ENCODE data around the gene COX4I2. TPM values are rescaled to one million over a fixed set of nuclear protein-coding genes. Genes with fewer than 3 reads are reported as not detected.

Gene COX4I2
- total and polyA plus RNA-seq, 2 of the 8 experiments (the other 6 are each of a cell fraction or from before 2014, with no cell fraction given): 0.26 TPM; not detected in 1

GRCh38 chr20:31671324-31671723 is 33.6 kb downstream of the COX4I2 start:
- DNase-seq (ENCODE audit: low read depth in 1 of 2, low spot score in 2 of 2): no peak
- no peak overlapping the region for H3K4me2 ChIP-seq (ENCODE audit: insufficient read depth in 1 of 2, low read depth in 2 of 2, low read length in 2 of 2)
- H3K79me2 ChIP-seq (ENCODE audit: control insufficient read depth in 1 of 2, insufficient read depth in 2 of 2, low read length in 2 of 2): peaks cover 0 to 2% of the 10 kb centered on the region in 2 experiments; a peak in 1 of 4 replicates
- H3K23ac ChIP-seq (ENCODE audit: insufficient read length): no peak overlapping the region
- H3K9me3 ChIP-seq (ENCODE audit: insufficient read depth in 2 of 2, low read depth in 1 of 2, low read length in 1 of 2): no peaks in the 10 kb centered on the region
- no peak overlapping the region for H4K5ac ChIP-seq (ENCODE audit: insufficient read length, low read depth, low read length)
- no peak overlapping the region for H3K4ac ChIP-seq (replicated peaks; ENCODE audit: insufficient read length, low read depth, low read length)
- no peaks in the 10 kb centered on the region for H3K79me1 ChIP-seq (ENCODE audit: low read depth, low read length)
- no peaks in the 10 kb centered on the region; a peak in 1 of 7 replicates for H3K4me1 ChIP-seq (replicated peaks in 1 of 4; ENCODE audit: control insufficient read depth in 3 of 4, insufficient read depth in 4 of 4, low read length in 3 of 4)
- no peak overlapping the region for H2BK120ac ChIP-seq (replicated peaks; ENCODE audit: low read depth, low read length)
- CTCF ChIA-PET (ENCODE audit: partially characterized antibody): interaction anchor here (9.3 kb wide), 1 partner anchor 10 kb away, joined by 52 read pairs; no protein-coding TSS in a partner anchor
- POLR2A ChIA-PET (ENCODE audit: partially characterized antibody): no interaction called here
- TF ChIP-seq EZH2 (IDR thresholded peaks at IDR 0.05; ENCODE audit: low read depth, low read length, severe bottlenecking) (no peak), SIN3A (conservative IDR thresholded peaks at IDR 0.05 in 1 of 2, IDR thresholded peaks at IDR 0.05 in 1 of 2; ENCODE audit: low read depth in 1 of 2, low read length in 2 of 2) (no peak), CHD1 (IDR thresholded peaks at IDR 0.05; ENCODE audit: low read depth, low read length) (no peak), E2F6 (IDR thresholded peaks at IDR 0.05) (no peak), BRCA1 (IDR thresholded peaks at IDR 0.05; ENCODE audit: low read depth, low read length) (no peak), SRF (IDR thresholded peaks at IDR 0.05; ENCODE audit: low read depth, low read length) (no peak), HDAC2 (IDR thresholded peaks at IDR 0.05; ENCODE audit: borderline replicate concordance in 1 of 2, low read depth in 2 of 2, low read length in 2 of 2) (no peak), YY1 (IDR thresholded peaks at IDR 0.05; ENCODE audit: low read depth, low read length) (no peak)
- 94% methylated on average over 2 of the region's 2 CpGs; no CpG with 5 or more reads in 1 of the 2 experiments for WGBS, 2 experiments (ENCODE audit: extremely low coverage in 1 of 2, insufficient coverage in 1 of 2, insufficient read length in 1 of 2, insufficient replicate concordance in 2 of 2, low coverage in 1 of 2, low lambda C conversion rate in 2 of 2, missing lambda C conversion rate in 1 of 2)
- no peaks in the 10 kb centered on the region for H3K27me3 ChIP-seq (replicated peaks in 1 of 4; ENCODE audit: control insufficient read depth in 3 of 4, extremely low read depth in 1 of 4, insufficient read depth in 3 of 4, low read length in 3 of 4)
- H3K18ac ChIP-seq (ENCODE audit: extremely low read depth, low read length): no peak overlapping the region
- H2AK5ac ChIP-seq (ENCODE audit: low read depth, low read length): no peak overlapping the region
- no peak overlapping the region for H3K9ac ChIP-seq (replicated peaks in 1 of 4; ENCODE audit: extremely low read depth in 1 of 4, low read depth in 3 of 4, low read length in 3 of 4)
- no peak overlapping the region for H3K14ac ChIP-seq (ENCODE audit: insufficient read length)
- no peak overlapping the region for H3K4me3 ChIP-seq (ENCODE audit: extremely low read depth in 1 of 4, insufficient read depth in 2 of 4, low read depth in 3 of 4, low read length in 4 of 4)
- H2AFZ ChIP-seq (ENCODE audit: low read length): no peak overlapping the region
- H4K91ac ChIP-seq (replicated peaks; ENCODE audit: insufficient read length, low read length): no peak overlapping the region
- H4K8ac ChIP-seq (ENCODE audit: extremely low read depth, insufficient read depth, low read length): no peak overlapping the region
- H3K27ac ChIP-seq (ENCODE audit: low read depth, low read length): no peak overlapping the region
- H2BK12ac ChIP-seq (ENCODE audit: low read depth, low read length): no peak overlapping the region
- no peak overlapping the region for H2BK15ac ChIP-seq (ENCODE audit: low read length)
- H3K36me3 ChIP-seq (ENCODE audit: control insufficient read depth in 2 of 4, insufficient read depth in 4 of 4, low read length in 3 of 4): no peaks in the 10 kb centered on the region
- peaks cover under 1 to 3% of the 10 kb centered on the region in 2 experiments for H4K20me1 ChIP-seq (replicated peaks in 1 of 2; ENCODE audit: control insufficient read depth in 1 of 2, insufficient read depth in 2 of 2, low read length in 2 of 2)
- no peak overlapping the region for H2BK20ac ChIP-seq (ENCODE audit: low read length)
- H3K23me2 ChIP-seq (ENCODE audit: low read depth, low read length): no peaks in the 10 kb centered on the region
- H2BK5ac ChIP-seq (ENCODE audit: low read depth, low read length): no peak overlapping the region
- no peak for FAIRE-seq
- H3K56ac ChIP-seq (replicated peaks; ENCODE audit: insufficient read length, low read depth, low read length): no peak overlapping the region

Measured in H1 (cell line).